HEK293 (cell line): ENCODE results near the gene PRKAG2.

Source experiments
- BCL11A ChIP-seq: fragments of 450-650 bp; formaldehyde crosslinking; IDR thresholded peaks from 2 replicates; pipeline ENCODE4 v1.5.1; 2016; ENCODE audit warnings: low read depth, missing biosample characterization, missing genetic modification characterization
- EGR2 ChIP-seq: fragments of 450-650 bp; formaldehyde crosslinking; IDR thresholded peaks from 2 replicates; pipeline ENCODE4 v1.5.1; 2016; ENCODE audit warnings: low read depth, missing biosample characterization, missing genetic modification characterization
- ELK4 ChIP-seq: IDR thresholded peaks from 2 replicates; pipeline ENCODE4 v1.6.1; 2011; ENCODE audit warnings: mild to moderate bottlenecking, low read depth, low read length, borderline replicate concordance
- GFI1B ChIP-seq: fragments of 450-650 bp; formaldehyde crosslinking; IDR thresholded peaks from 2 replicates; pipeline ENCODE4 v1.5.1; 2016; ENCODE audit warnings: missing biosample characterization, missing genetic modification characterization
- HIC1 ChIP-seq: fragments of 450-650 bp; formaldehyde crosslinking; IDR thresholded peaks from 2 replicates; pipeline ENCODE4 v1.5.1; 2016; ENCODE audit warnings: missing biosample characterization, missing genetic modification characterization
- KLF1 ChIP-seq: fragments of 450-650 bp; formaldehyde crosslinking; IDR thresholded peaks from 2 replicates; pipeline ENCODE4 v1.5.1; 2016; ENCODE audit warnings: missing biosample characterization, missing genetic modification characterization
- KLF10 ChIP-seq: fragments of 450-650 bp; IDR thresholded peaks from 2 replicates; pipeline ENCODE4 v1.5.1; 2018; ENCODE audit warnings: missing biosample characterization, mild to moderate bottlenecking, missing genetic modification characterization
- KLF8 ChIP-seq: fragments of 450-650 bp; formaldehyde crosslinking; IDR thresholded peaks from 2 replicates; pipeline ENCODE4 v1.5.1; 2016; ENCODE audit warnings: missing biosample characterization, missing genetic modification characterization
- KLF9 ChIP-seq: fragments of 450-650 bp; formaldehyde crosslinking; IDR thresholded peaks from 2 replicates; pipeline ENCODE4 v1.5.1; 2016; ENCODE audit warnings: missing biosample characterization, missing genetic modification characterization, low read depth
- PRDM1 ChIP-seq: fragments of 450-650 bp; formaldehyde crosslinking; IDR thresholded peaks from 2 replicates; pipeline ENCODE4; 2016; ENCODE audit warnings: missing biosample characterization, missing genetic modification characterization
- PRDM10 ChIP-seq: fragments of 450-650 bp; formaldehyde crosslinking; IDR thresholded peaks from 2 replicates; pipeline ENCODE4 v1.5.1; 2016; ENCODE audit warnings: missing biosample characterization, missing genetic modification characterization
- TCF7L2 ChIP-seq: IDR thresholded peaks from 2 replicates; pipeline ENCODE4 v1.6.1; 2011; ENCODE audit warnings: low read depth, mild to moderate bottlenecking, inconsistent platforms, low read length, moderate library complexity, borderline replicate concordance
- ZBTB17 ChIP-seq: fragments of 450-650 bp; formaldehyde crosslinking; IDR thresholded peaks from 2 replicates; pipeline ENCODE4 v1.5.1; 2016; ENCODE audit warnings: missing biosample characterization, missing genetic modification characterization
- ZBTB21 ChIP-seq: fragments of 450-650 bp; formaldehyde crosslinking; IDR thresholded peaks from 2 replicates; pipeline ENCODE4 v1.5.1; 2017; ENCODE audit warnings: missing biosample characterization, missing genetic modification characterization
- ZBTB48 ChIP-seq: fragments of 450-650 bp; formaldehyde crosslinking; IDR thresholded peaks from 2 replicates; pipeline ENCODE4 v1.5.1; 2016; ENCODE audit warnings: missing biosample characterization, missing genetic modification characterization
- ZBTB49 ChIP-seq: fragments of 450-650 bp; formaldehyde crosslinking; IDR thresholded peaks from 2 replicates; pipeline ENCODE4 v1.5.1; 2016; ENCODE audit warnings: missing biosample characterization, missing genetic modification characterization, low read depth
- ZBTB8A ChIP-seq: fragments of 450-650 bp; formaldehyde crosslinking; IDR thresholded peaks from 2 replicates; pipeline ENCODE4 v1.5.1; 2016; ENCODE audit warnings: missing biosample characterization, missing genetic modification characterization
- ZNF132 ChIP-seq: fragments of 450-650 bp; formaldehyde crosslinking; IDR thresholded peaks from 2 replicates; pipeline ENCODE4 v1.5.1; 2017; ENCODE audit warnings: missing biosample characterization, missing genetic modification characterization, borderline replicate concordance
- ZNF169 ChIP-seq: fragments of 450-650 bp; formaldehyde crosslinking; IDR thresholded peaks from 2 replicates; pipeline ENCODE4 v1.5.1; 2016; ENCODE audit warnings: missing biosample characterization, missing genetic modification characterization
- ZNF221 ChIP-seq: fragments of 450-650 bp; formaldehyde crosslinking; IDR thresholded peaks from 2 replicates; pipeline ENCODE4 v1.5.1; 2017; ENCODE audit warnings: missing biosample characterization, missing genetic modification characterization, borderline replicate concordance
- ZNF292 ChIP-seq: fragments of 450-650 bp; formaldehyde crosslinking; IDR thresholded peaks from 2 replicates; pipeline ENCODE4 v1.5.1; 2016; ENCODE audit warnings: low read depth, missing biosample characterization, missing genetic modification characterization, borderline replicate concordance
- ZNF335 ChIP-seq: fragments of 450-650 bp; formaldehyde crosslinking; conservative IDR thresholded peaks from 2 replicates; pipeline ENCODE4 v1.5.1; 2016; ENCODE audit warnings: missing biosample characterization, missing genetic modification characterization
- ZNF362 ChIP-seq: fragments of 450-650 bp; formaldehyde crosslinking; IDR thresholded peaks from 2 replicates; pipeline ENCODE4 v1.5.1; 2016; ENCODE audit warnings: missing biosample characterization, missing genetic modification characterization
- ZNF366 ChIP-seq: fragments of 450-650 bp; formaldehyde crosslinking; conservative IDR thresholded peaks from 2 replicates; pipeline ENCODE4 v1.5.1; 2016; ENCODE audit warnings: missing biosample characterization, missing genetic modification characterization
- ZNF37A ChIP-seq: fragments of 450-650 bp; IDR thresholded peaks from 2 replicates; pipeline ENCODE4 v1.5.1; 2018; ENCODE audit warnings: missing biosample characterization, missing genetic modification characterization
- ZNF394 ChIP-seq: fragments of 450-650 bp; formaldehyde crosslinking; IDR thresholded peaks from 2 replicates; pipeline ENCODE4 v1.5.1; 2016; ENCODE audit warnings: missing biosample characterization, missing genetic modification characterization, mild to moderate bottlenecking, moderate library complexity, borderline replicate concordance
- ZNF501 ChIP-seq: fragments of 450-650 bp; formaldehyde crosslinking; IDR thresholded peaks from 2 replicates; pipeline ENCODE4 v1.5.1; 2016; ENCODE audit warnings: missing biosample characterization, missing genetic modification characterization
- ZNF585B ChIP-seq: fragments of 450-650 bp; formaldehyde crosslinking; IDR thresholded peaks from 2 replicates; pipeline ENCODE4 v1.5.1; 2016; ENCODE audit warnings: missing biosample characterization, missing genetic modification characterization
- ZNF701 ChIP-seq: fragments of 450-650 bp; formaldehyde crosslinking; IDR thresholded peaks from 2 replicates; pipeline ENCODE4 v1.5.1; 2016; ENCODE audit warnings: missing biosample characterization, missing genetic modification characterization
- ZNF747 ChIP-seq: fragments of 450-650 bp; formaldehyde crosslinking; IDR thresholded peaks from 2 replicates; pipeline ENCODE4 v1.5.1; 2016; ENCODE audit warnings: missing biosample characterization, missing genetic modification characterization
- ZNF785 ChIP-seq: fragments of 450-650 bp; formaldehyde crosslinking; IDR thresholded peaks from 2 replicates; pipeline ENCODE4 v1.5.1; 2016; ENCODE audit warnings: missing biosample characterization, missing genetic modification characterization
- ZXDB ChIP-seq: fragments of 450-650 bp; formaldehyde crosslinking; IDR thresholded peaks from 2 replicates; pipeline ENCODE4 v1.5.1; 2016; ENCODE audit warnings: missing biosample characterization, missing genetic modification characterization

Gene PRKAG2

GRCh38 chr7:151519765-151520418, 357.0 kb downstream of the PRKAG2 start, which contains the start of gene RHEB (continued):
- TF ChIP-seq ZNF37A (no peak), ZBTB21 (tag by site-specific recombination) (peak; percentile 96), ZNF366 (no peak), BCL11A (tag by site-specific recombination) (no peak), TCF7L2 (no peak), GFI1B (tag by site-specific recombination) (no peak), PRDM10 (tag by site-specific recombination) (no peak), ZBTB8A (tag by site-specific recombination) (peak; percentile 99), ELK4 (no peak), KLF8 (0 out of 2 replicates have a peak, but pooled peaks have one; percentile 57), ZNF585B (tag by site-specific recombination) (no peak), ZNF394 (no peak), ZBTB17 (tag by site-specific recombination) (no peak), ZNF292 (tag by site-specific recombination) (no peak), ZNF221 (tag by site-specific recombination) (no peak), ZNF747 (no peak), ZNF169 (tag by site-specific recombination) (no peak), ZBTB49 (no peak), EGR2 (tag by site-specific recombination) (peak; percentile 60; the same call in 1 of the 2 replicates), KLF10 (tag by site-specific recombination) (peak; percentile 93), HIC1 (tag by site-specific recombination) (no peak), ZNF362 (tag by site-specific recombination) (no peak), ZNF501 (tag by site-specific recombination) (no peak), ZNF701 (tag by site-specific recombination) (no peak), ZBTB48 (no peak), ZXDB (tag by site-specific recombination) (peak; percentile 69), ZNF132 (tag by site-specific recombination) (no peak), ZNF335 (peak; percentile 54), KLF1 (no peak), PRDM1 (tag by site-specific recombination) (no peak), ZNF785 (tag by site-specific recombination) (no peak), KLF9 (tag by site-specific recombination) (peak; percentile 81)
